Thoracic aorta (tissue), 2 donors: ENCODE measurements around the gene NCAPD3. TPM values are rescaled to one million over a fixed set of nuclear protein-coding genes. Genes with fewer than 3 reads are reported as not detected.
"Not testable (repeated sequence)": the region's sequence is repeated elsewhere in the genome, so short reads cannot be mapped to it uniquely, and the experiment has no call there.

Source experiments
- ATAC-seq: fragments of 150-250 bp; one replicate; pipeline ENCODE4 v1.8.0; 2017; ENCODE audit warnings: low read depth; ENCODE audit not compliant: insufficient number of reproducible peaks, low FRiP score
- DNase-seq: peaks from one replicate; pipeline ENCODE4 v3.0.0-alpha.2; 2020; ENCODE audit warnings: low spot score
- H3K27ac ChIP-seq, 2 donors: fragments of 200-600 bp; sonication (generic); 1 replicate in 1 of 2; 2 replicates in 1 of 2; pipeline ENCODE4 v1.5.1; 2016; ENCODE audit warnings: mild to moderate bottlenecking in 2 of 2, moderate library complexity in 2 of 2
- H3K27me3 ChIP-seq: fragments of 200-600 bp; sonication (generic); replicated peaks from 2 replicates; pipeline ENCODE4 v1.6.0; 2016; ENCODE audit warnings: mild to moderate bottlenecking; ENCODE audit not compliant: insufficient read depth
- H3K36me3 ChIP-seq: fragments of 200-600 bp; sonication (generic); one replicate; pipeline ENCODE4 v1.5.1; 2016
- H3K4me1 ChIP-seq, 2 donors: fragments of 200-600 bp; sonication (generic); 1 replicate in 1 of 2; 2 replicates in 1 of 2; pipeline versions ENCODE4 v1.5.1 to v1.6.0; 2016; ENCODE audit warnings: low read depth in 2 of 2, mild to moderate bottlenecking in 1 of 2; ENCODE audit not compliant: control insufficient read depth in 1 of 2
- H3K4me3 ChIP-seq: fragments of 200-600 bp; sonication (generic); 2 replicates; pipeline ENCODE4 v1.5.1; 2016; ENCODE audit warnings: mild to moderate bottlenecking
- H3K9me3 ChIP-seq: fragments of 200-600 bp; sonication (generic); 2 replicates; pipeline ENCODE4 v1.5.1; 2016
- CTCF ChIP-seq: fragments of 200-600 bp; sonication (generic); IDR thresholded peaks from one replicate; pipeline ENCODE4 v1.5.1; 2019; ENCODE audit warnings: antibody characterized with exemption
- total RNA-seq, 2 donors: library from RNA; depleted of rRNA; stranded (reverse); fragments of >200 nt; gene quantifications; one replicate each; pipeline versions ENCODE4 v1.1.0 to v1.2.3, GENCODE V29; 2016

The NCAPD3 gene
- total RNA-seq, 2 donors from 2014 or later: 7.4 to 9.2 TPM

- Histone ChIP-seq H3K27me3 (no peaks in the 10 kb centered on the region), H3K9me3 (no peaks in the 10 kb centered on the region), H3K36me3 (peaks cover 46% of the 10 kb centered on the region), H3K4me3 (no peak overlapping the region), H3K27ac (no peak overlapping the region), H3K4me1 (no peaks in the 10 kb centered on the region)
- ATAC-seq: no peak
- no peak for DNase-seq
- TF ChIP-seq CTCF: no peak
These were observed 38.1 kb upstream of the NCAPD3 start for GRCh38 chr11:134261626-134262488.

GRCh38 chr11:134260983-134261382 lies 37.2 kb upstream of the NCAPD3 start:
- no peak for TF ChIP-seq CTCF
- Histone ChIP-seq H3K27ac (no peak overlapping the region), H3K9me3 (no peaks in the 10 kb centered on the region), H3K27me3 (no peaks in the 10 kb centered on the region), H3K4me3 (no peak overlapping the region), H3K4me1 (no peaks in the 10 kb centered on the region), H3K36me3 (peaks cover 46% of the 10 kb centered on the region)
- DNase-seq (no peak), ATAC-seq (no peak)

- Histone ChIP-seq H3K27ac (no peak overlapping the region), H3K27me3 (no peaks in the 10 kb centered on the region), H3K4me1 (no peaks in the 10 kb centered on the region), H3K9me3 (no peaks in the 10 kb centered on the region), H3K4me3 (no peak overlapping the region), H3K36me3 (peaks cover 46% of the 10 kb centered on the region)
- TF ChIP-seq CTCF: no peak
- ATAC-seq (no peak), DNase-seq (no peak)
These were observed 36.7 kb upstream of the NCAPD3 start for GRCh38 chr11:134260503-134260902.

- Histone ChIP-seq H3K4me1 (peaks cover 9 to 10% of the 10 kb centered on the region in 2 donors), H3K36me3 (peaks cover 46% of the 10 kb centered on the region), H3K9me3 (no peaks in the 10 kb centered on the region), H3K27ac (no peak overlapping the region), H3K4me3 (no peak overlapping the region), H3K27me3 (no peaks in the 10 kb centered on the region)
- no peak for ATAC-seq
- DNase-seq: no peak
- no peak for TF ChIP-seq CTCF
These were observed 34.8 kb upstream of the NCAPD3 start for GRCh38 chr11:134258577-134258976.

- H3K4me1 ChIP-seq: peaks cover 14 to 15% of the 10 kb centered on the region in 2 donors
- DNase-seq (no peak), ATAC-seq (no peak)
- peaks cover 32% of the 10 kb centered on the region for H3K36me3 ChIP-seq
- no peak overlapping the region for H3K4me3 ChIP-seq
- H3K27ac ChIP-seq: no peak overlapping the region
- TF ChIP-seq CTCF: no peak
- H3K27me3 ChIP-seq: no peaks in the 10 kb centered on the region
- no peaks in the 10 kb centered on the region for H3K9me3 ChIP-seq
These were observed 33.3 kb upstream of the NCAPD3 start for GRCh38 chr11:134257101-134257500.

- DNase-seq, H3K4me3 ChIP-seq, ATAC-seq, H3K27me3 ChIP-seq, H3K9me3 ChIP-seq, H3K27ac ChIP-seq: not testable (repeated sequence)
- peaks cover 17 to 21% of the 10 kb centered on the region in 2 donors for H3K4me1 ChIP-seq
- H3K36me3 ChIP-seq: peaks cover 24% of the 10 kb centered on the region
These were observed 31.4 kb upstream of the NCAPD3 start for GRCh38 chr11:134255184-134255561.
